ENCODE measurements around the gene FAM13C. TPM values are rescaled to one million over a fixed set of nuclear protein-coding genes. Genes with fewer than 3 reads are reported as not detected.
"Not testable (repeated sequence)": the region's sequence is repeated elsewhere in the genome, so short reads cannot be mapped to it uniquely, and the experiment has no call there.

The FAM13C gene
- 11.2 and 13.4 TPM in 2 replicates for total RNA-seq
- 7.2 and 13.5 TPM in 2 replicates for polyA plus RNA-seq

DNA sequence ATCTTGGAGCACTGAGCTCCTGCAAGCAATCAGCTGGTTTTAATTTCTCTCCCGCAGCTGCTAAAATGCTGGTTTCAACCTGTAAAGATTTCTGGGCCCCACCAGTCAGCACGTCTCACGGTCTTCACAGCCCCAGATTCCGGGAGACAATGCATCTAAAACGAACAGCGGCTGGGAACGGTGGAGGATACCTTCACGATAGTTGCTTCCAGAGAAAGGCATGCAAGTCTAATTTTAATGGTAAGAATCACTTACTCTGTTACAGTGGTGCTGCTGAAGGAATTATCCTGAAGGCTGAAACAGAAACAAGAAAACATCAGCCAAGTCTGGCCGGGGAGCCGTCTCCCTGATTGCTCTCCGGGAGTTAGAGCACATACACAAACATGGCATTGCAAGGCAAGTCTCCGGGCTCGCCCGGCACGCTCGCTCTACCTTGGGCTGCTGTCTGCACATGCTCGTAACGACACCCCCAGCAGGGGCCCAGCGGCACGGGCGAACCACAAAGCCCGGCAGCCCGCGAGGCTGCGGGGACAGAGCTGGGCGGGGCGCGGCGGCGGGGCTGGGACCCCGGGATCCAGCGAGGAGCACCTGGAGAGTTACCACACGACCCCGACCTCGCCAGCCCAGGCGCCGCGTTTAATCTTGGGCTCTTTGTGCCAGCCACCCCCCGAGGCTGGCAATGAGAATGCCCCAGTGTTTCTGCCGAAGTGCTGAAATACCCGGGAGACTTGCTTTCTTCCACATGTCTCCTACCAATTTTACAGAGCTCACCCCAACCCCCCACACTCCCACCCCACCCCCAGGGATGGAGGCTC, at the start of gene FAM13C:
TSS of gene FAM13C (minus strand) at position 406 of the 815 bp plus-strand sequence. CDS start at position 317, 89 bp downstream.
- peak within 1 kb of the TSS; percentile 46 for H3K4me3 ChIP-seq
- peak within 1 kb of the TSS; percentile 50 for H3K27ac ChIP-seq
- DNase-seq (ENCODE audit: low read depth in 1 of 2, low spot score in 1 of 2): peak; percentile 74 to 81
- H3K36me3 ChIP-seq: no peaks in the 10 kb centered on the region
- TF ChIP-seq, protein P1, sequence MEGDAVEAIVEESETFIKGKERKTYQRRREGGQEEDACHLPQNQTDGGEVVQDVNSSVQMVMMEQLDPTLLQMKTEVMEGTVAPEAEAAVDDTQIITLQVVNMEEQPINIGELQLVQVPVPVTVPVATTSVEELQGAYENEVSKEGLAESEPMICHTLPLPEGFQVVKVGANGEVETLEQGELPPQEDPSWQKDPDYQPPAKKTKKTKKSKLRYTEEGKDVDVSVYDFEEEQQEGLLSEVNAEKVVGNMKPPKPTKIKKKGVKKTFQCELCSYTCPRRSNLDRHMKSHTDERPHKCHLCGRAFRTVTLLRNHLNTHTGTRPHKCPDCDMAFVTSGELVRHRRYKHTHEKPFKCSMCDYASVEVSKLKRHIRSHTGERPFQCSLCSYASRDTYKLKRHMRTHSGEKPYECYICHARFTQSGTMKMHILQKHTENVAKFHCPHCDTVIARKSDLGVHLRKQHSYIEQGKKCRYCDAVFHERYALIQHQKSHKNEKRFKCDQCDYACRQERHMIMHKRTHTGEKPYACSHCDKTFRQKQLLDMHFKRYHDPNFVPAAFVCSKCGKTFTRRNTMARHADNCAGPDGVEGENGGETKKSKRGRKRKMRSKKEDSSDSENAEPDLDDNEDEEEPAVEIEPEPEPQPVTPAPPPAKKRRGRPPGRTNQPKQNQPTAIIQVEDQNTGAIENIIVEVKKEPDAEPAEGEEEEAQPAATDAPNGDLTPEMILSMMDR (IDR thresholded peaks at IDR 0.05; ENCODE audit: low read depth, low read length): no peak
- peaks cover 21% of the 10 kb centered on the region for H3K27me3 ChIP-seq
- no peaks in the 10 kb centered on the region for H3K9me3 ChIP-seq (ENCODE audit: low read depth)
- H3K4me1 ChIP-seq (ENCODE audit: low read depth): peaks cover 5% of the 10 kb centered on the region

DNA sequence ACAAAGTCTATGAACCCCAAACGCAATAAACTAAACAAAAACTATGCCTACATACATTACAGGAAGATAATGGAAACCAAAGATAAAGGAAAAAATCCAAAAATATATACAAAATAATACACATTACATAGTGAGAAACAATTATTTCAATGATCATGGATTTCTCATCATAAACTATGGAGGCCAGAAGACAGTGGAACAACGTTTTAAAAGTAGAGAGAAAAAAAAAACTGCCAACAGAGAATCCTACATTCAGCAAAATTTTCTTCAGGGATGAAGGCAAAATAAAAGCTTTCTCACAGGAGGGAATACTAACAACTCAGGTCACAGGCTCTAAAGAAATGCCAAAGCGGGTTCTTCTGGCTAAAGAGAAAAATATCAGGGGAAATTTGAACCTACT, 42.9 kb upstream of the FAM13C start:
- Histone ChIP-seq H3K4me3 (no peak overlapping the region), H3K4me1 (ENCODE audit: low read depth) (no peaks in the 10 kb centered on the region), H3K9me3 (ENCODE audit: low read depth) (no peaks in the 10 kb centered on the region), H3K27ac (no peak overlapping the region), H3K27me3 (no peaks in the 10 kb centered on the region), H3K36me3 (no peaks in the 10 kb centered on the region)
- no peak for DNase-seq (ENCODE audit: low read depth in 1 of 2, low spot score in 1 of 2)
- TF ChIP-seq, protein P1 (IDR thresholded peaks at IDR 0.05; ENCODE audit: low read depth, low read length): no peak

DNA sequence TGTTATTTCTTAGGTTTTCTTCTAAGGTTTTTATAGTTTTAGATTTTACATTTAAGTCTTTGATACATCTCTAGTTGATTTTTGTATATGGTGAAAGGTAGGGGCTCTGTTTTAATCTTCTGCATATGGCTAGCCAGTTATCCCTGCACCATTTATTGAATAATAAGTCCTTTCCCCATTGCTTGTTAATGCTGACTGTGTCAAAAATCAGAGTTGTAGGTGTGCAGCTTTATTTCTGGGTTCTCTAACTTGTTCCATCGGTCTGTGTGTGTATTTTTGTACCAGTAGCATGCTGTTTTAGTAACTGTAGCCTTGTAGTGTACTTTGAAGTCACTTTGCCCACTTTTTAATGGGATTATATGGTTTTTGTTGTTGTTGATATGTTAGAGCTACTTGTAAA, 37.9 kb upstream of the FAM13C start:
- no peaks in the 10 kb centered on the region for H3K27me3 ChIP-seq

DNA sequence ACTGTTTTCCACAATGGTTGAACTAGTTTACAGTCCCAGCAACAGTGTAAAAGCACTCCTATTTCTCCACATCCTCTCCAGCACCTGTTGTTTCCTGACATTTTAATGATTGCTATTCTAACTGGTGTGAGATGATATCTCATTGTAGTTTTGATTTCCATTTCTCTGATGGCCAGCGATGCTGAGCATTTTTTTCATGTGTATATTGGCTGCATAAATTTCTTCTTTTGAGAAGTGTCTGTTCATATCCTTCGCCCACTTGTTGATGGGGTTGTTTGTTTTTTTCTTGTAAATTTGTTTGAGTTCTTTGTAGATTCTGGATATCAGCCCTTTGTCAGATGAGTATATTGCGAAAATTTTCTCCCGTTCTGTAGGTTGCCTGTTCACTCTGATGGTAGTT, 37.0 kb upstream of the FAM13C start:
- not testable (repeated sequence) for H3K27ac ChIP-seq

More for the DNA sequence above, 37.9 kb upstream of the FAM13C start:
- Histone ChIP-seq H3K4me3 (no peak overlapping the region), H3K4me1 (ENCODE audit: low read depth) (no peaks in the 10 kb centered on the region), H3K27ac (no peak overlapping the region), H3K36me3 (no peaks in the 10 kb centered on the region), H3K9me3 (ENCODE audit: low read depth) (no peaks in the 10 kb centered on the region)
- TF ChIP-seq, protein P1 (IDR thresholded peaks at IDR 0.05; ENCODE audit: low read depth, low read length): no peak
- DNase-seq (ENCODE audit: low read depth in 1 of 2, low spot score in 1 of 2): no peak

DNA sequence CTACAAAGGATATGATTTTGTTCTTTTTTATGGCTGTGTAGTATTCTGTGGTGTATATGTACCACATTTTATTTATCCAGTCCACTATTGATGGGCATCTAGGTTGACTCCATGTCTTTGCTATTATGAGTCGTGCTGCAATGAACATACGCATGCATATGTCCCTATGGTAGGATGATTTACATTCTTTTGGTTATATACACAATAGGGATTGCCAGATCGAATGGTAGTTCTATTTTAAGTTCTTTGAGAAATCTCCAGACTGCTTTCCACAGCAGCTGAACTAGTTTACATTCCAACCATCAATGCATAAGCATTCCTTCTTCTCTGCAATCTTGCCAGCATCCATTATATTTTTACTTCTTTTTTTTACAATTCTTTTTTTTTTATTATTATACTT, 35.6 kb upstream of the FAM13C start:
- H3K4me3 ChIP-seq: no peak overlapping the region
- H3K9me3 ChIP-seq (ENCODE audit: low read depth): no peaks in the 10 kb centered on the region
- no peak for DNase-seq (ENCODE audit: low read depth in 1 of 2, low spot score in 1 of 2)
- H3K36me3 ChIP-seq: no peaks in the 10 kb centered on the region
- TF ChIP-seq, protein P1 (IDR thresholded peaks at IDR 0.05; ENCODE audit: low read depth, low read length): no peak
- H3K27me3 ChIP-seq: no peaks in the 10 kb centered on the region
- no peaks in the 10 kb centered on the region for H3K4me1 ChIP-seq (ENCODE audit: low read depth)
- no peak overlapping the region for H3K27ac ChIP-seq

More for the DNA sequence above, 37.0 kb upstream of the FAM13C start:
- DNase-seq (ENCODE audit: low read depth in 1 of 2, low spot score in 1 of 2); H3K4me3 ChIP-seq; H3K36me3 ChIP-seq; H3K9me3 ChIP-seq (ENCODE audit: low read depth); H3K27me3 ChIP-seq; H3K4me1 ChIP-seq (ENCODE audit: low read depth): not testable (repeated sequence)

DNA sequence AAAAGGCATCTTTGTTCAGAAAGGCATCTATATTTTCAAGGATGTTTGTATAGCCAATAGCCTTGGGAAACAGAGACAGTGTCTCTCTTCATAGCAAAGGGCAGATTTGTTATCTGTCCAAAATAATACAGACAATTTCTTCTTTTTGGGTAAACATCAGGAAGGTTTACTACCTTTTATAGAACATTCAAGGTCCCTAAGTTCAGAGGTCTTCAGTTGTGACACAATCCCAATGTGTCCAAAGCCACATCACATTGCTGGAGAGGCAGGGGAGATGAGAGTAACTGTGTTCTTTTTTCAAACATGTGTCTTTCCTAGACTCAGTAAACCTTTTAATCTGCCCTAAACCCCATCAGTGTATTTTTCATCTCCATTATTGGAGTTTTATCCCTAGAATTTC, 33.6 kb upstream of the FAM13C start:
- Histone ChIP-seq H3K27me3 (no peaks in the 10 kb centered on the region), H3K4me1 (ENCODE audit: low read depth) (no peaks in the 10 kb centered on the region), H3K4me3 (no peak overlapping the region), H3K9me3 (ENCODE audit: low read depth) (no peaks in the 10 kb centered on the region), H3K27ac (no peak overlapping the region), H3K36me3 (no peaks in the 10 kb centered on the region)
- TF ChIP-seq, protein P1 (IDR thresholded peaks at IDR 0.05; ENCODE audit: low read depth, low read length): no peak
- no peak for DNase-seq (ENCODE audit: low read depth in 1 of 2, low spot score in 1 of 2)
